Liver (tissue), 9 donors: ENCODE data around the gene RAB3GAP1. TPM values are rescaled to one million over a fixed set of nuclear protein-coding genes. Genes with fewer than 3 reads are reported as not detected.

Experiments used
- DNase-seq: peaks from one replicate; pipeline ENCODE4 v3.0.0-alpha.2; 2017; ENCODE audit warnings: low spot score
- H3K27ac ChIP-seq, 2 donors: one replicate each; pipeline ENCODE4 v1.7.0; 2013; ENCODE audit warnings: inconsistent platforms in 2 of 2, low read length in 2 of 2, control low read depth in 1 of 2, low read depth in 1 of 2, mild to moderate bottlenecking in 1 of 2
- H3K27me3 ChIP-seq, 4 donors: one replicate each; pipeline versions ENCODE4 v1.6.1 to v1.7.0; 2013; ENCODE audit warnings: low read length in 3 of 4, inconsistent platforms in 1 of 4, mild to moderate bottlenecking in 1 of 4, moderate library complexity in 1 of 4; ENCODE audit not compliant: control insufficient read depth in 4 of 4, insufficient read depth in 4 of 4
- H3K36me3 ChIP-seq, 4 donors: one replicate each; pipeline versions ENCODE4 v1.6.1 to v1.7.0; 2013; ENCODE audit warnings: low read length in 3 of 4, mild to moderate bottlenecking in 3 of 4, low read depth in 1 of 4, moderate library complexity in 1 of 4; ENCODE audit not compliant: control insufficient read depth in 4 of 4, insufficient read depth in 3 of 4
- H3K4me1 ChIP-seq, 4 donors: one replicate each; pipeline versions ENCODE4 v1.6.1 to v1.7.0; 2013; ENCODE audit warnings: low read length in 3 of 4, mild to moderate bottlenecking in 3 of 4, moderate library complexity in 1 of 4; ENCODE audit not compliant: control insufficient read depth in 4 of 4, insufficient read depth in 4 of 4
- H3K4me3 ChIP-seq, 3 donors: one replicate each; pipeline versions ENCODE4 v1.6.1 to v1.7.0; 2013; ENCODE audit warnings: low read length in 3 of 3, control low read depth in 1 of 3, low read depth in 1 of 3, mild to moderate bottlenecking in 1 of 3
- H3K9ac ChIP-seq, 2 donors: one replicate each; pipeline ENCODE4 v1.7.0; 2013; ENCODE audit warnings: low read length in 2 of 2, mild to moderate bottlenecking in 2 of 2, moderate library complexity in 2 of 2, control low read depth in 1 of 2, low read depth in 1 of 2
- H3K9me3 ChIP-seq, 4 donors: one replicate each; pipeline versions ENCODE4 v1.6.1 to v1.7.0; 2013; ENCODE audit warnings: low read length in 3 of 4; ENCODE audit not compliant: control insufficient read depth in 4 of 4
- ATF3 ChIP-seq: IDR thresholded peaks from 2 replicates; pipeline ENCODE4 v1.6.1; 2016; ENCODE audit warnings: antibody characterized with exemption
- CTCF ChIP-seq: fragments of 150-350 bp; IDR thresholded peaks from 2 replicates; pipeline ENCODE4 v1.5.1; 2017; ENCODE audit warnings: improper control_type of control experiment, low read depth, low read length; ENCODE audit not compliant: missing input control
- EGR1 ChIP-seq, 2 donors: IDR thresholded peaks; 2 replicates each; pipeline ENCODE4 v1.6.1; 2016 to 2018; ENCODE audit warnings: antibody characterized with exemption in 2 of 2, low read depth in 2 of 2
- FOXA1 ChIP-seq: IDR thresholded peaks from 2 replicates; pipeline ENCODE4 v1.6.1; 2016; ENCODE audit warnings: antibody characterized with exemption
- FOXA2 ChIP-seq: IDR thresholded peaks from 2 replicates; pipeline ENCODE4 v1.6.1; 2016; ENCODE audit warnings: antibody characterized with exemption
- GABPA ChIP-seq, 2 donors: IDR thresholded peaks in 1 of 2; conservative IDR thresholded peaks in 1 of 2; 2 replicates each; pipeline ENCODE4 v1.6.1; 2016; ENCODE audit warnings: antibody characterized with exemption in 2 of 2, mild to moderate bottlenecking in 1 of 2, moderate library complexity in 1 of 2
- HNF4A ChIP-seq, 2 donors: conservative IDR thresholded peaks; 2 replicates each; pipeline ENCODE4 v1.6.1; 2016; ENCODE audit warnings: antibody characterized with exemption in 2 of 2, mild to moderate bottlenecking in 2 of 2
- HNF4G ChIP-seq: IDR thresholded peaks from 2 replicates; pipeline ENCODE4 v1.6.1; 2016; ENCODE audit warnings: antibody characterized with exemption
- JUND ChIP-seq, 2 donors: IDR thresholded peaks; 2 replicates each; pipeline ENCODE4 v1.6.1; 2016; ENCODE audit warnings: antibody characterized with exemption in 2 of 2
- NR2F2 ChIP-seq: IDR thresholded peaks from 2 replicates; pipeline ENCODE4 v1.6.1; 2016; ENCODE audit warnings: antibody characterized with exemption
- RAD21 ChIP-seq, 2 donors: IDR thresholded peaks; 2 replicates each; pipeline ENCODE4 v1.6.1; 2016; ENCODE audit warnings: antibody characterized with exemption in 2 of 2, mild to moderate bottlenecking in 2 of 2
- REST ChIP-seq: IDR thresholded peaks from 2 replicates; pipeline ENCODE4 v1.6.1; 2016; ENCODE audit warnings: antibody characterized with exemption, mild to moderate bottlenecking
- RXRA ChIP-seq, 2 donors: IDR thresholded peaks; 2 replicates each; pipeline ENCODE4 v1.6.1; 2017 to 2018; ENCODE audit warnings: antibody characterized with exemption in 2 of 2, mild to moderate bottlenecking in 1 of 2
- SP1 ChIP-seq: IDR thresholded peaks from 2 replicates; pipeline ENCODE4 v1.6.1; 2018; ENCODE audit warnings: antibody characterized with exemption, mild to moderate bottlenecking
- TAF1 ChIP-seq: conservative IDR thresholded peaks from 2 replicates; pipeline ENCODE4 v1.6.1; 2016; ENCODE audit warnings: antibody characterized with exemption, mild to moderate bottlenecking
- YY1 ChIP-seq: IDR thresholded peaks from 2 replicates; pipeline ENCODE4 v1.6.1; 2016; ENCODE audit warnings: antibody characterized with exemption, mild to moderate bottlenecking
- ZBTB33 ChIP-seq: IDR thresholded peaks from 2 replicates; pipeline ENCODE4 v1.6.1; 2016; ENCODE audit warnings: antibody characterized with exemption
- WGBS: extraction: QIAGEN DNeasy Blood & Tissue Kit; methylation state at CpG from one replicate; pipeline ENCODE4 v1.1.7; 2013; 5-methylcytosine and 5-hydroxymethylcytosine counted together
- polyA plus RNA-seq, 2 donors: library from polyadenylated mRNA; stranded (reverse) in 1 of 2; unstranded in 1 of 2; fragments of 200-250 nt in 1 of 2; fragments of >200 nt in 1 of 2; fragmentation: Nextera tagmentation in 1 of 2; extraction: Ambion mirVana in 1 of 2; gene quantifications; one replicate each; pipeline versions ENCODE4 v1.2.1 to v1.2.3, GENCODE V29; 2013 to 2015
- total RNA-seq, 2 donors: library from RNA; depleted of rRNA; stranded (reverse); fragments of >200 nt; gene quantifications; one replicate each; pipeline ENCODE4 v1.2.3, GENCODE V29; 2014
- TF ChIP-seq, protein P1 (sequence below): IDR thresholded peaks from 2 replicates; pipeline ENCODE4 v1.6.1; 2016; ENCODE audit warnings: antibody characterized with exemption
- donor health status: healthy.
- donor health status: healthy.
- donor health status: healthy.
- donor health status: healthy.
- donor health status: healthy.

Gene RAB3GAP1
- total and polyA plus RNA-seq, 4 donors: 8.8 to 30.0 (median 15.1) TPM

DNA sequence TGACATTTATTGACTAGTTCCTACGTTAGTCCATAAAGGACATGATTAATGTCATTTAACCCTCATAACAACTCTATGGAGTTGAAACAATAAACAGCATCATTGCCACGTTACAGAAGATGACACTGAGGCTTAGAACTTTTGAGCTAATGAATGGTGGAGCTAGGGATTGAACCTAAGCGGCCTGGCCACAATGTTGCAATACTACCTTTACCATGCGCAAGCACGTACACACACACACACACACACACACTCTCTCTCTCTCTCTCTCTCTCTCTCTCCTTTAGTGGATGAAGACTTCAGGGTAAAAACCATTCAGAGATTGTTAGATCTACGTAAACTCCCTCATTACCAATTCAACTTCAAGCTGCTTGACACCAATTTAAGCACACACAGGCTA lies 4.0 kb upstream of the RAB3GAP1 start:
- Histone ChIP-seq H3K4me1 (peaks cover 0 to 5% (median 3%) of the 10 kb centered on the region in 4 donors), H3K9ac (no peak overlapping the region), H3K4me3 (no peak overlapping the region), H3K36me3 (no peaks in the 10 kb centered on the region), H3K27ac (no peak overlapping the region), H3K9me3 (no peaks in the 10 kb centered on the region), H3K27me3 (no peaks in the 10 kb centered on the region)
- no peak for DNase-seq
- 89% methylated on average over 6 of the region's 6 CpGs for WGBS
- no peak for TF ChIP-seq GABPA (IDR thresholded peaks at IDR 0.05 in 1 of 2, conservative IDR thresholded peaks at IDR 0.05 in 1 of 2)
- no peak for TF ChIP-seq YY1
- no peak for TF ChIP-seq RAD21 (IDR thresholded peaks at IDR 0.05)
- TF ChIP-seq SP1: no peak
- no peak for TF ChIP-seq ATF3
- TF ChIP-seq ZBTB33: no peak

DNA sequence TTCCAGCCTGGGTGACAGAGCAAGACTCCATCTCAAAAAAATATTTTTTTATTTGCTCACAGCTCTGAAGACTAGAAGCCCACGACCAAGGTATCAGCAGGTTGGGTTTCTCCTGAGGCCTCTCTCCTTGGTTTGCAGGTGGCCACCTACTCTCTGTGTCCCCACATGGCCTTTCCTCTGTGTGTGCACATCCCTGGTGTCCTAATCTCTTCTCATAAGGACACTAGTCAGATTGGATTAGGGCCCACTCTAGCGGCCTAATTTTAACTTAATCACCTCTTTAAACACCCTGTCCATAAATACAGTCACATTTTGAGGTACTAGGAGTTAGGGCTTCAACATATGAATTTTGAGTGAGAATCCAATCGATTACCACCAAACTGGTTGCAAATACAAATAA lies 2.0 kb upstream of the RAB3GAP1 start:
- TF ChIP-seq ZBTB33: no peak
- TF ChIP-seq FOXA2: no peak
- no peak for TF ChIP-seq JUND (IDR thresholded peaks at IDR 0.05)
- TF ChIP-seq EGR1 (IDR thresholded peaks at IDR 0.05; ENCODE audit: low read depth in 2 of 2): no peak
- no peak for TF ChIP-seq SP1
- TF ChIP-seq NR2F2: no peak
- TF ChIP-seq HNF4G: no peak
- TF ChIP-seq TAF1: no peak
- TF ChIP-seq FOXA1: no peak
- no peak for TF ChIP-seq RXRA (IDR thresholded peaks at IDR 0.05)
- no peak overlapping the region for H3K27ac ChIP-seq
- WGBS: 65% methylated on average over 3 of the region's 3 CpGs
- H3K9ac ChIP-seq: no peak overlapping the region
- peaks cover 2 to 14% (median 12%) of the 10 kb centered on the region in 4 donors for H3K4me1 ChIP-seq
- DNase-seq: no peak
- no peak overlapping the region for H3K4me3 ChIP-seq
- no peaks in the 10 kb centered on the region for H3K9me3 ChIP-seq
- H3K27me3 ChIP-seq: no peaks in the 10 kb centered on the region
- H3K36me3 ChIP-seq: no peaks in the 10 kb centered on the region

- H3K27ac ChIP-seq: no peak overlapping the region
- H3K4me1 ChIP-seq: peaks cover 2 to 14% (median 12%) of the 10 kb centered on the region in 4 donors
- DNase-seq: no peak
- TF ChIP-seq YY1 (no peak), REST (no peak), TAF1 (no peak), CTCF (no peak), EGR1 (IDR thresholded peaks at IDR 0.05; ENCODE audit: low read depth in 2 of 2) (no peak), HNF4G (no peak), RAD21 (IDR thresholded peaks at IDR 0.05) (no peak), FOXA2 (no peak), ATF3 (no peak), GABPA (IDR thresholded peaks at IDR 0.05 in 1 of 2, conservative IDR thresholded peaks at IDR 0.05 in 1 of 2) (no peak), HNF4A (conservative IDR thresholded peaks at IDR 0.05) (no peak), RXRA (IDR thresholded peaks at IDR 0.05) (no peak), NR2F2 (no peak)
- TF ChIP-seq, protein P1, sequence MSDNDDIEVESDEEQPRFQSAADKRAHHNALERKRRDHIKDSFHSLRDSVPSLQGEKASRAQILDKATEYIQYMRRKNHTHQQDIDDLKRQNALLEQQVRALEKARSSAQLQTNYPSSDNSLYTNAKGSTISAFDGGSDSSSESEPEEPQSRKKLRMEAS: no peak
These were observed 1.4 kb upstream of the RAB3GAP1 start for GRCh38 chr2:135050684-135051083.

More at GRCh38 chr2:135050684-135051083, 1.4 kb upstream of the RAB3GAP1 start:
- 89% methylated on average over 6 of the region's 6 CpGs for whole genome bisulfite sequencing
- Histone ChIP-seq H3K9ac (no peak overlapping the region), H3K36me3 (no peaks in the 10 kb centered on the region), H3K4me3 (no peak overlapping the region), H3K27me3 (no peaks in the 10 kb centered on the region), H3K9me3 (no peaks in the 10 kb centered on the region)
